ENCODE measurements around the gene AKAP13.

AKAP13 gene

DNA sequence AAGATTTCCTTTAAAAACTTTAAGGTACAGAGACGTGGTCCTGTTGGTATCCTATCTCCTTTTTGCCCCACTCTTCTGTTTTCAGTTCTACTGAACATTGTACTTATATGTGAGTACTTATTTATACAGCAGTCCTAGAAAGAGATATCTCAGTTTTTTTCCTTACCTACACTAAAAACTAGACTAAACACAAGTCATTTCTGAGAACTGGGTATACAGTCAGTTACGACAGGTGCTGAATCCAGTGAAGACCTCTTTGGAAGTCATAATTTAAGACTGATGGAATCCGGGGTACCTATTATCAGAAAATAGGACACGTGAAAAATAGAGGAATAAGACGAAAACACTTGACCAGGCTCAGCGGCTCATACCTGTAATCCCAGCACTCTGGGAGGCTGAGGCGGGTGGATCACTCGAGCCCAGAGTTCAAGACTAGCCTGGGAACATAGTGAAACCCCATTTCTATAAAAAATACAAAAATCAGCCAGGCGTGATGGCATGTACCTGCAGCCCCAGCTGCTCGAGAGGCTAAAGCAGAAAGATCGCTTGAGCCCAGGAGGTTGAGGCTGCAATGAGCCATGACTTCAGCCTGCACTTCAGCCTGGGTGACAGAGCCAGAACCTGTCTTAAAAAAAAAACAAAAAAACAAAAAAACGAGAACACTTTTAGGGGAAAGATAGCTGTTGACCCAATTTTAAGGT, 338.0 kb downstream of the AKAP13 start:
- TF ChIP-seq EZH2phosphoT487 (conservative IDR thresholded peaks at IDR 0.05; ENCODE audit: low read length), result no peak
- TF ChIP-seq, protein P1, sequence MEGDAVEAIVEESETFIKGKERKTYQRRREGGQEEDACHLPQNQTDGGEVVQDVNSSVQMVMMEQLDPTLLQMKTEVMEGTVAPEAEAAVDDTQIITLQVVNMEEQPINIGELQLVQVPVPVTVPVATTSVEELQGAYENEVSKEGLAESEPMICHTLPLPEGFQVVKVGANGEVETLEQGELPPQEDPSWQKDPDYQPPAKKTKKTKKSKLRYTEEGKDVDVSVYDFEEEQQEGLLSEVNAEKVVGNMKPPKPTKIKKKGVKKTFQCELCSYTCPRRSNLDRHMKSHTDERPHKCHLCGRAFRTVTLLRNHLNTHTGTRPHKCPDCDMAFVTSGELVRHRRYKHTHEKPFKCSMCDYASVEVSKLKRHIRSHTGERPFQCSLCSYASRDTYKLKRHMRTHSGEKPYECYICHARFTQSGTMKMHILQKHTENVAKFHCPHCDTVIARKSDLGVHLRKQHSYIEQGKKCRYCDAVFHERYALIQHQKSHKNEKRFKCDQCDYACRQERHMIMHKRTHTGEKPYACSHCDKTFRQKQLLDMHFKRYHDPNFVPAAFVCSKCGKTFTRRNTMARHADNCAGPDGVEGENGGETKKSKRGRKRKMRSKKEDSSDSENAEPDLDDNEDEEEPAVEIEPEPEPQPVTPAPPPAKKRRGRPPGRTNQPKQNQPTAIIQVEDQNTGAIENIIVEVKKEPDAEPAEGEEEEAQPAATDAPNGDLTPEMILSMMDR (IDR thresholded peaks at IDR 0.05; ENCODE audit: insufficient read depth, low read length, poor library complexity, severe bottlenecking), result no peak
- Histone ChIP-seq H3K79me2 (ENCODE audit: insufficient read depth, low read length) (peaks cover 6% of the 10 kb centered on the region; the same call in 1 of the 2 replicates), H3F3A (ENCODE audit: insufficient read depth) (peaks cover 59% of the 10 kb centered on the region), H3K36me3 (ENCODE audit: low read length) (peaks cover 48% of the 10 kb centered on the region), H3K4me3 (ENCODE audit: insufficient read depth, low read length, poor library complexity, severe bottlenecking) (peak overlapping the region; percentile 29), H3K27me3 (ENCODE audit: low read length) (no peaks in the 10 kb centered on the region), H3K4me2 (ENCODE audit: low read depth, low read length, poor library complexity, severe bottlenecking) (peak overlapping the region; percentile 57), H3K27ac (ENCODE audit: low read depth, low read length) (peak overlapping the region; percentile 91), H4K20me1 (ENCODE audit: low read depth, low read length) (no peaks in the 10 kb centered on the region), H2AFZ (ENCODE audit: low read depth, low read length, severe bottlenecking) (no peak overlapping the region), H3K9me2 (replicated peaks; ENCODE audit: insufficient read depth, low read length) (no peaks in the 10 kb centered on the region), H3K9me3 (ENCODE audit: insufficient read depth, low read length) (no peaks in the 10 kb centered on the region), H3K9ac (ENCODE audit: low read length) (peak overlapping the region; percentile 53)

DNA sequence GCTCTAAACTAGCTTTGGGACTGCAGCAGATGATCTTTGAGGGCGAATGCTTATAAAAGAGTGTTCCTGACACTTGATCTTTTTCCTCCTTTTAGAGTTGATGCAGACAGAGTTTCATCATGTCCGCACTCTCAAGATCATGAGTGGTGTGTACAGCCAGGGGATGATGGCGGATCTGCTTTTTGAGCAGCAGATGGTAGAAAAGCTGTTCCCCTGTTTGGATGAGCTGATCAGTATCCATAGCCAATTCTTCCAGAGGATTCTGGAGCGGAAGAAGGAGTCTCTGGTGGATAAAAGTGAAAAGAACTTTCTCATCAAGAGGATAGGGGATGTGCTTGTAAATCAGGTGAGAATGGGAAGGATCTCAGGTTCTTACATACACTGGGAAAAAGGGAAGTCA, 338.6 kb downstream of the AKAP13 start:
- H3K9me2 ChIP-seq (replicated peaks; ENCODE audit: insufficient read depth, low read length), result no peaks in the 10 kb centered on the region
- peaks cover 54% of the 10 kb centered on the region for H3F3A ChIP-seq (ENCODE audit: insufficient read depth)
- H3K79me2 ChIP-seq (ENCODE audit: insufficient read depth, low read length), result peaks cover 3% of the 10 kb centered on the region; the same call in 1 of the 2 replicates
- H2AFZ ChIP-seq (ENCODE audit: low read depth, low read length, severe bottlenecking), result no peak overlapping the region
- peak overlapping the region; percentile 91 for H3K27ac ChIP-seq (ENCODE audit: low read depth, low read length)
- H3K9me3 ChIP-seq (ENCODE audit: insufficient read depth, low read length), result no peaks in the 10 kb centered on the region
- peak overlapping the region; percentile 53 for H3K9ac ChIP-seq (ENCODE audit: low read length)
- H4K20me1 ChIP-seq (ENCODE audit: low read depth, low read length), result no peaks in the 10 kb centered on the region
- H3K4me2 ChIP-seq (ENCODE audit: low read depth, low read length, poor library complexity, severe bottlenecking), result peak overlapping the region; percentile 57
- TF ChIP-seq EZH2phosphoT487 (conservative IDR thresholded peaks at IDR 0.05; ENCODE audit: low read length), result no peak
- TF ChIP-seq, protein P1 (IDR thresholded peaks at IDR 0.05; ENCODE audit: insufficient read depth, low read length, poor library complexity, severe bottlenecking), result no peak
- H3K27me3 ChIP-seq (ENCODE audit: low read length), result no peaks in the 10 kb centered on the region
- H3K36me3 ChIP-seq (ENCODE audit: low read length), result peaks cover 54% of the 10 kb centered on the region
- peak overlapping the region; percentile 29 for H3K4me3 ChIP-seq (ENCODE audit: insufficient read depth, low read length, poor library complexity, severe bottlenecking)

DNA sequence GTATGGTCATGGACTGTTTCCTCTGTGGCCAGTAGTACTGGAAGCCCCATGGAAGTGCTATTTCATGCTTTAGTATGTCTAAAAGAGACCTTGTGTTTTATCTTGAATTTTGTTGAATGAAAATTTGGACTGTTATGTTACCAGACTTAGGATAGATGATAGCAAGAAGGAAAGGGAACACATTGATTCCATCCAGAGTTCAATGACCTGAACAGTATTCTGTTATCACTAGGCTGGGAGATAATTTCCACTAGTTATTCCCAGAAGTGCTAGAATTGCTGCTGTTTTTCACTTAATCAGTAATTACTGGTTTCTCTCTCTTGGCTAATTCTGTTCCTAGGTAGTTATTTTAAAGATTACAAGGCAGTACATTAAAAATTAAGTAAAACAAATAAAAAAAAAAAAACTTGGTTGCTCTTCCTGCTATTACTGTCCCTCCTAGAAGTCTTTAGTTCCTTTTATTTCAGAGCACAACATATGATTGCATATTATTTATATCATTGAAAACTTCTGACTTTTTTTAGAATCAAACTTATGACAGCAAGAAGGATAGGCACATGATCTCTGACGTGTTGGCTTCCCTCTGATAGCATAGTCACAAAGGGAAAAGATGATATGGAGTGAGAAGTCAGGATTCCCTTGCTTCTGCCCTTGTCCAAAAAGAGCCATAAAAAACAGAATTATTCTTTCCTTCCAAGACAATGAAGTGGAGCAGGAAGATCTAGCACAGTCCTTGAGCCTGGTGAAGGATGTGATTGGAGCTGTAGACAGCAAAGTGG, 342.2 kb downstream of the AKAP13 start:
- Histone ChIP-seq H3K79me2 (ENCODE audit: insufficient read depth, low read length) (peaks cover 3% of the 10 kb centered on the region; the same call in 1 of the 2 replicates), H4K20me1 (ENCODE audit: low read depth, low read length) (no peaks in the 10 kb centered on the region), H2AFZ (ENCODE audit: low read depth, low read length, severe bottlenecking) (no peak overlapping the region), H3K27me3 (ENCODE audit: low read length) (no peaks in the 10 kb centered on the region), H3K4me3 (ENCODE audit: insufficient read depth, low read length, poor library complexity, severe bottlenecking) (no peak overlapping the region), H3K9ac (ENCODE audit: low read length) (no peak overlapping the region), H3K27ac (ENCODE audit: low read depth, low read length) (no peak overlapping the region), H3K36me3 (ENCODE audit: low read length) (peaks cover 89% of the 10 kb centered on the region), H3K9me2 (replicated peaks; ENCODE audit: insufficient read depth, low read length) (no peaks in the 10 kb centered on the region), H3K9me3 (ENCODE audit: insufficient read depth, low read length) (no peaks in the 10 kb centered on the region), H3F3A (ENCODE audit: insufficient read depth) (peaks cover 27% of the 10 kb centered on the region), H3K4me2 (ENCODE audit: low read depth, low read length, poor library complexity, severe bottlenecking) (no peak overlapping the region)
- TF ChIP-seq EZH2phosphoT487 (conservative IDR thresholded peaks at IDR 0.05; ENCODE audit: low read length), result no peak
- TF ChIP-seq, protein P1 (IDR thresholded peaks at IDR 0.05; ENCODE audit: insufficient read depth, low read length, poor library complexity, severe bottlenecking), result no peak

Measured in SU-DHL-6 (cell line).